Spleen (tissue), 11 donors: ENCODE measurements around the gene MTMR1. TPM values are rescaled to one million over a fixed set of nuclear protein-coding genes. Genes with fewer than 3 reads are reported as not detected.
A peak's percentile ranks its signal among the peaks of the same experiment; 100 is the strongest.

Experiments
- DNase-seq: peaks from one replicate; pipeline ENCODE4 v3.0.0-alpha.2; 2020
- H3K27ac ChIP-seq, 8 donors: fragments of 200-600 bp; sonication (generic) in 7 of 8; 1 replicate in 4 of 8; 2 replicates in 4 of 8; pipeline versions ENCODE4 v1.5.0 to v1.8.0; 2016 to 2021; ENCODE audit warnings: inconsistent platforms in 4 of 8, mild to moderate bottlenecking in 4 of 8, moderate library complexity in 1 of 8
- H3K27me3 ChIP-seq, 7 donors: fragments of 200-600 bp; sonication (generic) in 6 of 7; replicated peaks in 1 of 7; 1 replicate in 4 of 7; 2 replicates in 3 of 7; pipeline versions ENCODE4 v1.5.0 to v1.8.0; 2016 to 2021; ENCODE audit warnings: inconsistent platforms in 3 of 7, mild to moderate bottlenecking in 1 of 7
- H3K36me3 ChIP-seq, 6 donors: fragments of 200-600 bp; sonication (generic) in 5 of 6; 1 replicate in 4 of 6; 2 replicates in 2 of 6; pipeline versions ENCODE4 v1.5.0 to v1.8.0; 2016 to 2021; ENCODE audit warnings: inconsistent platforms in 2 of 6
- H3K4me1 ChIP-seq, 6 donors: fragments of 200-600 bp; sonication (generic) in 5 of 6; 1 replicate in 3 of 6; 2 replicates in 3 of 6; pipeline versions ENCODE4 v1.5.0 to v1.8.0; 2016 to 2021; ENCODE audit warnings: inconsistent platforms in 3 of 6
- H3K4me3 ChIP-seq, 8 donors: fragments of 200-600 bp; sonication (generic) in 7 of 8; 1 replicate in 4 of 8; 2 replicates in 4 of 8; pipeline versions ENCODE4 v1.5.0 to v1.8.0; 2016 to 2021; ENCODE audit warnings: inconsistent platforms in 4 of 8, mild to moderate bottlenecking in 4 of 8, moderate library complexity in 2 of 8
- H3K9me3 ChIP-seq, 8 donors: fragments of 200-600 bp; sonication (generic) in 7 of 8; 1 replicate in 4 of 8; 2 replicates in 4 of 8; pipeline versions ENCODE4 v1.5.0 to v1.8.0; 2016 to 2021; ENCODE audit warnings: inconsistent platforms in 4 of 8
- CTCF ChIP-seq, 11 experiments: fragments of 200-600 bp in 7 of 11; fragments of 450-650 bp in 4 of 11; sonication (generic) in 4 of 11; IDR thresholded peaks in 8 of 11; conservative IDR thresholded peaks in 3 of 11; 1 replicate in 7 of 11; 2 replicates in 4 of 11; pipeline versions ENCODE4 v1.4.0 to v1.8.0; 2016 to 2021; ENCODE audit warnings: antibody characterized with exemption in 11 of 11, inconsistent platforms in 4 of 11, mild to moderate bottlenecking in 1 of 11
- POLR2A ChIP-seq, 3 donors: fragments of 450-650 bp; IDR thresholded peaks; one replicate each; pipeline ENCODE4 v1.5.1; 2017; ENCODE audit warnings: antibody characterized with exemption in 3 of 3, mild to moderate bottlenecking in 1 of 3
- POLR2AphosphoS5 ChIP-seq, 3 donors: sonication (generic); formaldehyde crosslinking; IDR thresholded peaks; one replicate each; pipeline ENCODE4 v1.5.1; 2017; ENCODE audit warnings: antibody characterized with exemption in 3 of 3
- WGBS, 5 donors: extraction: QIAGEN DNeasy Blood & Tissue Kit in 3 of 5; methylation state at CpG; one replicate each; pipeline versions ENCODE4 v1.1.5 to v1.1.7; 2013 to 2018; 5-methylcytosine and 5-hydroxymethylcytosine counted together
- intact Hi-C: fragments of 100-400 bp; cut with DNase I; formaldehyde crosslinking; loops from one replicate; pipeline ENCODE4 v1.15.0; 2023; ENCODE audit warnings: low total_unique reads
- polyA plus RNA-seq, 3 donors: library from polyadenylated mRNA; stranded (reverse); fragments of 200-250 nt; gene quantifications; one replicate each; pipeline ENCODE4 v1.2.1, GENCODE V29; 2013
- total RNA-seq, 7 donors: library from RNA; depleted of rRNA in 3 of 7; stranded (reverse); fragments of >200 nt in 3 of 7; fragmentation: NEBNext Ultra II Directional in 4 of 7; extraction: Animal tissue kit (Norgen Biotek cat#: 25700) in 4 of 7; gene quantifications; one replicate each; pipeline versions ENCODE4 v1.1.0 to v1.2.1, GENCODE V29; 2016 to 2021
- donor health status: healthy with polysubstance abuse.
- donor health status: DM: no; HTN: no; CAD: no; lungs with moderate emphysema.
- donor health status: DM: no; HTN: no; CAD: no.
- donor health status: Bipolar disorder and iron deficiency.
- donor health status: healthy.
- donor health status: DM: no; HTN: no; CAD: no.
- donor health status: DM: yes; HTN: yes; CAD: no.

The MTMR1 gene
- total and polyA plus RNA-seq, 10 donors: 10.6 to 52.1 (median 38.5) TPM

DNA sequence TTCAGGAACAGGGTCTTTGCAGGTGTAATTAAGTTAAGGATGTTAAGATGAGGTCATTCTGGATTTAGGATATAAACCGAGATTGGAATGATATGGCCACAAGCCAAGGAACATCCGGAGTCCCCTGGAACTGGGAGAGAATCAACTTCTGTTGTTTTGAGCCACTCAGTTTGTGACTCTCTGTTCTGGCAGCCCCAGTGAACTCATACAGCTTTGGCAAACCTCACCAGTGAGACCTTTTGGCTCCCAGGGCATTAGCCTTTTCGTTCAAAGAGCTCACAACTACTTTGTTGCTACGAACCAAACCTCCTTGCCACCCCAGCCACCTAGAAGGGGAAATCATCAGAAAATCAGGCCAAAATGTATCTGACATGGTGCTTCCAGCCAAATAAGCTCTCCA is 80.4 kb downstream of the MTMR1 start:
- no peaks in the 10 kb centered on the region for H3K27me3 ChIP-seq
- H3K9me3 ChIP-seq: no peaks in the 10 kb centered on the region
- intact Hi-C loops: loop anchor here (5.0 kb wide), 2 partner anchors 229 to 309 kb away; no protein-coding TSS in a partner anchor
- H3K27ac ChIP-seq: peak overlapping the region in 1 of 8 donors; percentile 13
- no peak overlapping the region for H3K4me3 ChIP-seq
- no peak for DNase-seq
- H3K36me3 ChIP-seq: peaks cover 0 to 43% (median 0%) of the 10 kb centered on the region in 6 donors
- WGBS, 5 donors: 65 to 92% (median 75%) methylated on average over 4 of the region's 4 CpGs
- TF ChIP-seq CTCF (IDR thresholded peaks at IDR 0.05 in 8 of 11, conservative IDR thresholded peaks at IDR 0.05 in 3 of 11): no peak
- no peak for TF ChIP-seq POLR2A (IDR thresholded peaks at IDR 0.05)
- no peak for TF ChIP-seq POLR2AphosphoS5 (IDR thresholded peaks at IDR 0.05)
- peaks cover 0 to 5% (median 0%) of the 10 kb centered on the region in 6 donors for H3K4me1 ChIP-seq

DNA sequence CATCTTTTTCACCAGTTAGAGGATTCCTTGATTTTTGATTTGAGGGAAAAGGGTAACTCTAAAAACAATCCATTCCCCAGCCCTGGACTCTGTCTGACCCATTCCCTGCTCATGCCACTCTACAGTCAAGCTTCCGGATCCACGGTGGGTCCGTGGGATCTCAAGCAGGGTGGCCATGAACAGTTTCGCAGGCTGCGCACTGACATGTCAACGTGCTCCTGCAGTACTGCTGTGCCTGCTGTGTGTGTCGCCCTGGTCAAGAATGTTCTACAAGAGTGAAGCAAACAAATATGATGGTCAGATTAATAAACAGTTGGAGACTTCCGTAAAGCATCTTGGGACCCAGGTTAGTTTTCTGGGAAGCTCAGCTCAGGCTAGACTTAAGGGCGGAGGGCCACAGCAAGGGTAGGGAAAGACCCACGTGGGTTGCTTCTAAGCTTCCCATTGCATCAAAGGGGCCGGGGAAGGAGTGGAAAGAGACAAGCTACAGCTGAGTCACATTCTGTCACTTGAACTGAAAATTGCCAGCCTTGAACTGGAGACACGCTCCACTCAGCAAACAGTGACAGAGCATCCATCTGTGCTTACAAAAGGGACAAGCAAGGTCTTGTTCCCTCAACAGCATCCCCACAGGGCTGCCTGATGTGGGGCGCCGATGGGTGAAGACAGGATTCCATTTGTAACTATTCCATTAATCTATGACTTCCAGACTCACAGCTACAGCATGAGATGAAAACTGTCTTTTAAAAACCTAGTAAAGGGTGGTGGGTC is 81.8 kb downstream of the MTMR1 start:
- TF ChIP-seq POLR2AphosphoS5 (IDR thresholded peaks at IDR 0.05): no peak
- no peak for TF ChIP-seq POLR2A (IDR thresholded peaks at IDR 0.05)
- no peak for TF ChIP-seq CTCF (IDR thresholded peaks at IDR 0.05 in 8 of 11, conservative IDR thresholded peaks at IDR 0.05 in 3 of 11)
- no peak overlapping the region for H3K27ac ChIP-seq
- intact Hi-C loops: loop anchor here (5.0 kb wide), 2 partner anchors 227 to 307 kb away; no protein-coding TSS in a partner anchor
- no peak for DNase-seq
- WGBS, 5 donors: 89 to 97% (median 94%) methylated on average over 11 to 14 of the region's 14 CpGs
- no peaks in the 10 kb centered on the region for H3K9me3 ChIP-seq
- no peak overlapping the region for H3K4me3 ChIP-seq
- H3K36me3 ChIP-seq: peaks cover 0 to 31% (median 0%) of the 10 kb centered on the region in 6 donors
- no peaks in the 10 kb centered on the region for H3K27me3 ChIP-seq
- H3K4me1 ChIP-seq: peaks cover 0 to 5% (median 0%) of the 10 kb centered on the region in 6 donors

GRCh38 chrX:150775569-150776350 is 82.6 kb downstream of the MTMR1 start:
- DNase-seq: no peak
- Histone ChIP-seq H3K27ac (no peak overlapping the region), H3K27me3 (no peaks in the 10 kb centered on the region), H3K9me3 (no peaks in the 10 kb centered on the region), H3K4me1 (peaks cover 0 to 5% (median 0%) of the 10 kb centered on the region in 6 donors), H3K36me3 (peaks cover 0 to 23% (median 0%) of the 10 kb centered on the region in 6 donors), H3K4me3 (no peak overlapping the region)
- no peak for TF ChIP-seq POLR2A (IDR thresholded peaks at IDR 0.05)
- no peak for TF ChIP-seq POLR2AphosphoS5 (IDR thresholded peaks at IDR 0.05)
- TF ChIP-seq CTCF (IDR thresholded peaks at IDR 0.05 in 8 of 11, conservative IDR thresholded peaks at IDR 0.05 in 3 of 11): no peak
- intact Hi-C loops: no loop called here
- 82 to 97% (median 92%) methylated on average over 10 to 18 of the region's 18 CpGs for WGBS, 5 donors
